ENCODE results near the gene CCR4.

- TF ChIP-seq, protein P1, sequence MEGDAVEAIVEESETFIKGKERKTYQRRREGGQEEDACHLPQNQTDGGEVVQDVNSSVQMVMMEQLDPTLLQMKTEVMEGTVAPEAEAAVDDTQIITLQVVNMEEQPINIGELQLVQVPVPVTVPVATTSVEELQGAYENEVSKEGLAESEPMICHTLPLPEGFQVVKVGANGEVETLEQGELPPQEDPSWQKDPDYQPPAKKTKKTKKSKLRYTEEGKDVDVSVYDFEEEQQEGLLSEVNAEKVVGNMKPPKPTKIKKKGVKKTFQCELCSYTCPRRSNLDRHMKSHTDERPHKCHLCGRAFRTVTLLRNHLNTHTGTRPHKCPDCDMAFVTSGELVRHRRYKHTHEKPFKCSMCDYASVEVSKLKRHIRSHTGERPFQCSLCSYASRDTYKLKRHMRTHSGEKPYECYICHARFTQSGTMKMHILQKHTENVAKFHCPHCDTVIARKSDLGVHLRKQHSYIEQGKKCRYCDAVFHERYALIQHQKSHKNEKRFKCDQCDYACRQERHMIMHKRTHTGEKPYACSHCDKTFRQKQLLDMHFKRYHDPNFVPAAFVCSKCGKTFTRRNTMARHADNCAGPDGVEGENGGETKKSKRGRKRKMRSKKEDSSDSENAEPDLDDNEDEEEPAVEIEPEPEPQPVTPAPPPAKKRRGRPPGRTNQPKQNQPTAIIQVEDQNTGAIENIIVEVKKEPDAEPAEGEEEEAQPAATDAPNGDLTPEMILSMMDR (conservative IDR thresholded peaks at IDR 0.05 in 1 of 2, IDR thresholded peaks at IDR 0.05 in 1 of 2; ENCODE audit: extremely low read depth in 1 of 2, insufficient read depth in 1 of 2, low read depth in 1 of 2, low read length in 2 of 2): no peak
- no peak for TF ChIP-seq EZH2 (IDR thresholded peaks at IDR 0.05; ENCODE audit: borderline replicate concordance, low read length)
Measured at GRCh38 chr3:32930161-32930560, 21.3 kb upstream of the CCR4 start.

Measured in mammary epithelial cell (primary cell).